ENCODE data around the gene DGKE.

- TF ChIP-seq POLR2AphosphoS5 (IDR thresholded peaks at IDR 0.05; ENCODE audit: low read depth, low read length) (no peak; the same call in 1 of the 2 replicates), POLR2A (IDR thresholded peaks at IDR 0.05; ENCODE audit: low read depth, low read length) (0 out of 2 replicates have a peak, but pooled peaks have one; percentile 19), TAF1 (IDR thresholded peaks at IDR 0.05; ENCODE audit: low read depth, low read length) (no peak), PAX5 (IDR thresholded peaks at IDR 0.05; ENCODE audit: insufficient read depth, low read length, severe bottlenecking) (no peak)
These were observed 52.4 kb downstream of the DGKE start for GRCh38 chr17:56886288-56886731.
